ENCODE data around the gene GJC3.
"Not testable (repeated sequence)": the region's sequence is repeated elsewhere in the genome, so short reads cannot be mapped to it uniquely, and the experiment has no call there.

Gene GJC3

DNA sequence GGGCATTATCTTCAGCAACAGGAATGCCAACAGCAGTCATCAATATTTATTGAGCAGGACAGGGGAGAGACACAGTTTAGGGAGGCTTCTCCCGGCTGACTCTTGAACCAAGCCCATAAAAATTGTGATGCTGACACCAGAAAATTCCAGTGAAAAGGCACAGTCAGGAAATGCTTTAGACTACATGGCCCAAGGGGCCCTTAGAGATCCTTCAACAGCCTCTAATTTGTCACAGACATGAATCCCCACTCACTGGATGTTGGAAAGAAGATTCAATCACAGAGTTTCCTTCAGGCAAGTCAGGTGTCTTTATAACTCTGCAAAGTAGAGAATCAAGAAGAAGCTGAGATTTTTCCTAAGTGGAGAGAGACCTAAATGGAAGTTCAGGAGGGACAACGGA lies 1.2 kb downstream of the GJC3 start:
- no peak for DNase-seq

DNA sequence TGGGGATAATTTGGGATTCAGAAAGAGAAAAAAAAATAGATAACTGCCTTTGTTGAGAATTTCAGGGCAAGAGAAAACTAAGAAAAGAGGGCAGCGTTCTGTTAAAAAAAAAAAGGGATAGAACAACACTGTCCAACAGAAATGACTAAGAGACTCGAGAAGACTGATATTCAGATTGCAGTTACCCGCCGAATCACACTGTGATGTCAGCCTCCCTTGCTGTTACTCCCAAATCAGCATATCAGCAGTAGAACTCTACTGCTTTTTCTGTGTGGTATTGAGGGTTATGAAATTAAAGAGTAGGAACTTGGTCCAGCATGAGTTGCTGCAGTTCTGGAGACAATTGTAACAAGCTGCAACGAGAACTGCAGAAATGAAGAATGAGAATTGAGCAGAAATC lies 1.9 kb downstream of the GJC3 start:
- DNase-seq = no peak

DNA sequence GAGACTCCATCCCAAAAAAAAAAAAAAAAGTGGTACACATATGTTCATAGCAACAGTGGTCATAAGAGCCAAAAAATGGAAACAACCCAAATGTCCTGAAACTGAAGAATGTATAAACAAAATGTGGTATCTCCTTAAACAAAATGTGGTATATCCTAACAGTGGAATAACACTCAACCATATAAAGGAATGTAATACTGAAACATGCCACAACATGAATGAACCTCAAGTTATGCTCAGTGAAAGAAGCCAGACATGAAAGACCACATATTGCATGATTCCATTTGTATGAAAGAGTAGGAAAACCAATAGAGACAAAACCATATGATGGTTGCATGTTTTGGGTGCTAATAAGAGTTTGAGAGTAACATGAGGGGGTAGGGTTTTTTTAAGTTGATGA lies 3.1 kb downstream of the GJC3 start:
- no peak for DNase-seq

DNA sequence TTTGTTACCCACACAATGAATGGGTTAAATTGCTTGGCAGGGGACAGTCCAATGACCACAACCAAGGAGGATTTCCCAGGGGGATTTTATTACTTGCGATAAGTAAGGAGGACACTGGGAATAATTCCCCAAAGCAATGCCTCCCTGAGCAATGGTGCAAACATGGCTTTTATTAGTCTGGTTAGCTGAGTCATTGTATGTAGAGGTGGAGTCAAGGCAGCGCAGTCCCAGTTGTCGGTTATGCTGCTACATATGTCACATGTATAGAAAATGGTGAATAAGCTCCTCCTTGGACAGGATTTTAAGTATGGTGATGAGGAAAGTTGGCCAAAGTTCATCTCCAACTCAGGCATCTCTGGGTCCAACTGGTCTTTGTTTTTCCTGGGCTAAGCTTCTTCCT lies 6.2 kb downstream of the GJC3 start:
- no peak for DNase-seq

DNA sequence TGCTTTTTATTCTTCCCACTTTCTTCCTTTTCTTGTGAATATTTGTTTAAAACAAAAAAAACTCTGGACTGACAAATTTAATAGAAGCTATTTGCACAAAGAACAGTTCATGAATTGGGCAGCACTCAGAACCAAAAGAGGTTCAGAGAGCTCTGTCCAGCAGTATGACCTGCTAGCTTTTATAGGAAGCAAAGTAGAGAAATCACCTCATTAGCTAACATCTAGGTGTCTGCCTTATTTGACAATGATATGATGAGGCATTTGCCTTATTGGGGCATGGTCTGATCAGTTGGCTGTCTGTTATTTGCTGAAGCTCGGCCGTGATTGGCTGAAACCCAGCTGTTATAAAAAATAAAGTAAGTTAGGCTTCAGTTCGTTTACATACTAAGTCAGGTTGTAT lies 9.3 kb downstream of the GJC3 start:
- DNase-seq = no peak

- DNase-seq = no peak
These were observed 9.7 kb downstream of the GJC3 start for GRCh38 chr7:99919814-99920112.

GRCh38 chr7:99918959-99919813 lies 10.2 kb downstream of the GJC3 start, which contains the start of gene TRIM4:
TRIM4 (minus strand) TSS chr7:99919530; CDS start chr7:99919401, 129 bp downstream.
- DNase-seq = peak; percentile 83

GRCh38 chr7:99910976-99911375 lies 18.4 kb downstream of the GJC3 start:
- peak; percentile 52 for DNase-seq

- no peak for DNase-seq
These were observed 27.8 kb downstream of the GJC3 start for GRCh38 chr7:99901581-99901980.

DNA sequence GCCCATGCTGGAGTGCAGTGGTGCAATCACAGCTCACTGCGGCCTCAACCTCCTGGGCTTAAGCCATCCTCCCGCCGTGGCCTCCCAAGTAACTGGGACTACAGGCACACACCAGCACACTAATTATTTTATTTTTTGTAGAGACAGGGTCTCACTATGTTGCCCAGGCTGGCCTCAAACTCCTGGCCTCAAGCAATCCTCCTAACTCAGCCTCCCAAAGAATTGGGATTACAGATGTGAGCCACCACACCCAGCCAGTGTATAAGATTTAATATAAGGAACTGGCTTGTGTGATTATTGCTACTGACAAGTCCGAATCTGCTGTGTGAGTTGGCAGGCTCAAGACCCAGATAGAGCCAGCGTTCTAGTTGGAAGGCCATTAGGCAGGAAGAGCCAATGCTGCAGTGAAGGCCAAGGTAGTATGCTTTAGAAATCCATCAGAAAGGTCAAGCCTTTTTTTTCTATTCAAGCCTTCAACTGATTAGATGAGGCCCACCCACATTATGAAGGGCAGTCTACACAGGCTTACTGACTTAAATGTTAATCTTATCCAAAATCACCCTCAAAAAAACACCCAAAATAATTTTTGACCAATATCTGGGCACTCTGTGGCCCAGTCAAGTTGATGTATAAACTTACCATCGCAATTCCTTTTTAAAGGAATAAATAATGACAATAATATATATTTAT lies 29.4 kb downstream of the GJC3 start:
- DNase-seq = no peak

- DNase-seq = no peak
These were observed 30.6 kb downstream of the GJC3 start for GRCh38 chr7:99898836-99899235.

DNA sequence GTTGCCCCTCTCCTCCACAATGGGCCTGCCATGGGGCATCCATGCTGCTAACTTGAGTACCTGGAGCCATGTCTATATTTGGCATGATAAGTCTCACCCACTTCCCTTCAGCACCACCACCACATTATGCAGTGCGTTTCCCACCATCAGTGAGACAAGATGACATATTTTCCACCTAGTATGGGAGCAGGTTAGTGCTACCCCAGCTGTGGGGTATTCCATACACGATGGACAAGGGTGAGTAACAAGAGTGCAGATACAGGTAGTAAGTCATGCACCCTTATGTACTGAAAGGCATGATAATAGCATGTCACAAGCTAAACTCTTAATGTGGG lies 31.4 kb downstream of the GJC3 start:
- DNase-seq = no peak

GRCh38 chr7:99897322-99898022 lies 31.9 kb downstream of the GJC3 start:
- DNase-seq = no peak

- DNase-seq = no peak
These were observed 34.7 kb downstream of the GJC3 start for GRCh38 chr7:99894738-99895137.

DNA sequence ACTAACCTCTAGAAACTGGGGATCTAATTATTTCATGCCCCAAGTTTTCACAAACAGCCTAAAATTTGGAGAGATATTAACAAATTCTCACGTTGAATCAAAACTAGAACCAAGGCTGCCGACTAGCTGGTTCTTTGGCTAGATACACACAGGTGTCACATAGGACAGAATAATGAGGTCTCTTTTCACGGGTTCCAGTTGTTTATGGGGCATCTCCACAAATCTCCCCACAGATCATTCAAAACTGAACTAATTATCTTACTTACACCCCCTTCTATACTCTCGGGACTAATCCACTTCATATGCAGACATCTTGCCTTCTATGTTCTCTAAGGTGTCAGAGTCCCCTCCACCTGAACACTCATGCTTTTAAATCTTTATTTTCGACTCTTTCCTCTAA lies 36.1 kb downstream of the GJC3 start:
- DNase-seq = no peak

- not testable (repeated sequence) for DNase-seq
These were observed 39.1 kb downstream of the GJC3 start for GRCh38 chr7:99890348-99890747.

DNA sequence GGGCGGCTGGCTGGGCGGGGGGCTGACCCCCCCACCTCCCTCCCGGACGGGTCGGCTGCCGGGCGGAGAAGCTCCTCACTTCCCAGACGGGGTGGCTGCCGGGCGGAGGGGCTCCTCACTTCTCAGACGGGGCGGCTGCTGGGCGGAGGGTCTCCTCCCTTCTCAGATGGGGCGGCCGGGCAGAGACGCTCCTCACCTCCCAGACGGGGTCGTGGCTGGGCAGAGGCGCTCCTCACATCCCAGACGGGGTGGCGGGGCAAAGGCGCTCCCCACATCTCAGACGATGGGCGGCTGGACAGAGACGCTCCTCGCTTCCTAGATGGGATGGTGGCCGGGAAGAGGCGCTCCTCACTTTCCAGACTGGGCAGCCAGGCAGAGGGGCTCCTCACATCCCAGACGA lies 41.1 kb downstream of the GJC3 start:
- not testable (repeated sequence) for DNase-seq

GRCh38 chr7:99881370-99881769 lies 48.0 kb downstream of the GJC3 start:
- DNase-seq = no peak

GRCh38 chr7:99876933-99877332 lies 52.5 kb downstream of the GJC3 start, which contains the start of gene OR2AE1:
OR2AE1 (minus strand) TSS chr7:99877033; CDS start chr7:99877033, 0 bp downstream.
- DNase-seq = no peak

DNA sequence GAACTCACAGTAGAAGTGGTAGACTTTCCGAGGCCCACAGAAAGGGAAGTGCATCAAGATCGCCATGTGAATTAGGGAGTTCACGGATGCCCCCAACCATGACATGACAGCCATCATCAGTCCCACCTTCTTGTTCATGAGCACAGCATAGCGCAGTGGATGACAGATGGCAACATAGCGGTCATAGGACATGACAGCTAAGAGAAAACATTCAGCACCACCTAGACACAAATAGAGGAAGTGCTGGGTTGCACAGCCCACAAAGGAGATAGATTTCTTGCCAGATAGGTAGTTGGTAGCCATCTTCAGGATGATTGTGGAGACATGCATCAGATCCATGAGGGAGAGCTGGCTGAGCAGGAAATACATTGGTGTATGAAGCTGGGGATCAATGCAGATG lies 52.9 kb downstream of the GJC3 start:
- DNase-seq = no peak
